MCF 10A (cell line): ENCODE data around the gene ACTL8. TPM values are rescaled to one million over a fixed set of nuclear protein-coding genes. Genes with fewer than 3 reads are reported as not detected.
A peak's percentile ranks its signal among the peaks of the same experiment; 100 is the strongest.

Source experiments
- BruUV-seq: library from RNA; stranded (reverse); fragments of 400-500 nt; replicated peaks from 2 replicates; lab custom pipeline; 2021; lab: Mats Ljungman, UMichigan
- CTCF ChIA-PET: fragments of 300-600 bp; sonication (Branson Sonifier 250); formaldehyde crosslinking; extraction: SDS; loops from one replicate; lab custom pipeline; 2021; ENCODE audit warnings: antibody characterized with exemption, inconsistent platforms; lab: Yijun Ruan, JAX
- POLR2A ChIA-PET: fragments of 300-600, 350-650 bp; sonication (Branson Sonifier 250); formaldehyde crosslinking; extraction: SDS; loops from one replicate; lab custom pipeline; 2020; ENCODE audit warnings: antibody characterized with exemption, inconsistent platforms; lab: Yijun Ruan, JAX
- DNase-seq: peaks from one replicate; pipeline ENCODE4 v3.0.0-alpha.2; 2018; ENCODE audit not compliant: unreplicated experiment
- H3K27ac Mint-ChIP-seq: one replicate; pipeline ENCODE4 v1.8.0; 2022; ENCODE audit warnings: mild to moderate bottlenecking, low read depth, mixed read lengths; ENCODE audit not compliant: unreplicated experiment
- H3K27me3 Mint-ChIP-seq: one replicate; pipeline ENCODE4 v1.8.0; 2022; ENCODE audit warnings: mixed read lengths; ENCODE audit not compliant: insufficient read depth, unreplicated experiment
- H3K36me3 Mint-ChIP-seq: one replicate; pipeline ENCODE4 v1.8.0; 2022; ENCODE audit warnings: mild to moderate bottlenecking, moderate library complexity, mixed read lengths; ENCODE audit not compliant: insufficient read depth, unreplicated experiment
- H3K4me1 Mint-ChIP-seq: one replicate; pipeline ENCODE4 v1.8.0; 2022; ENCODE audit warnings: mixed read lengths; ENCODE audit not compliant: insufficient read depth, unreplicated experiment
- H3K4me3 Mint-ChIP-seq: one replicate; pipeline ENCODE4 v1.8.0; 2022; ENCODE audit warnings: mild to moderate bottlenecking, moderate library complexity, mixed read lengths; ENCODE audit not compliant: unreplicated experiment
- H3K9me3 Mint-ChIP-seq: one replicate; pipeline ENCODE4 v1.8.0; 2022; ENCODE audit warnings: mixed read lengths; ENCODE audit not compliant: unreplicated experiment
- intact Hi-C: fragments of 100-400 bp; cut with micrococcal nuclease; formaldehyde crosslinking; loops from 2 replicates; pipeline ENCODE4 v1.14.1; 2022
- total RNA-seq: library from RNA; stranded (reverse); gene quantifications from 2 replicates; pipeline ENCODE4 v1.2.3, GENCODE V29; 2022
- TF ChIP-seq, protein P1 (sequence below): fragments of 200-600 bp; IDR thresholded peaks from one replicate; pipeline ENCODE4 v1.8.0; 2022; ENCODE audit warnings: antibody characterized with exemption, mild to moderate bottlenecking; ENCODE audit not compliant: unreplicated experiment

The ACTL8 gene
- total RNA-seq, 1 experiment from 2014 or later: 0.23 TPM

- CTCF ChIA-PET: interaction anchor here (0.7 kb wide), 1 partner anchor 472 kb away, joined by 5 read pairs; no protein-coding TSS in a partner anchor
- H3K9me3 Mint-ChIP-seq: no peaks in the 10 kb centered on the region
- H3K36me3 Mint-ChIP-seq: no peaks in the 10 kb centered on the region
- intact Hi-C loops: no loop called here
- no peak overlapping the region for H3K4me3 Mint-ChIP-seq
- TF ChIP-seq, protein P1, sequence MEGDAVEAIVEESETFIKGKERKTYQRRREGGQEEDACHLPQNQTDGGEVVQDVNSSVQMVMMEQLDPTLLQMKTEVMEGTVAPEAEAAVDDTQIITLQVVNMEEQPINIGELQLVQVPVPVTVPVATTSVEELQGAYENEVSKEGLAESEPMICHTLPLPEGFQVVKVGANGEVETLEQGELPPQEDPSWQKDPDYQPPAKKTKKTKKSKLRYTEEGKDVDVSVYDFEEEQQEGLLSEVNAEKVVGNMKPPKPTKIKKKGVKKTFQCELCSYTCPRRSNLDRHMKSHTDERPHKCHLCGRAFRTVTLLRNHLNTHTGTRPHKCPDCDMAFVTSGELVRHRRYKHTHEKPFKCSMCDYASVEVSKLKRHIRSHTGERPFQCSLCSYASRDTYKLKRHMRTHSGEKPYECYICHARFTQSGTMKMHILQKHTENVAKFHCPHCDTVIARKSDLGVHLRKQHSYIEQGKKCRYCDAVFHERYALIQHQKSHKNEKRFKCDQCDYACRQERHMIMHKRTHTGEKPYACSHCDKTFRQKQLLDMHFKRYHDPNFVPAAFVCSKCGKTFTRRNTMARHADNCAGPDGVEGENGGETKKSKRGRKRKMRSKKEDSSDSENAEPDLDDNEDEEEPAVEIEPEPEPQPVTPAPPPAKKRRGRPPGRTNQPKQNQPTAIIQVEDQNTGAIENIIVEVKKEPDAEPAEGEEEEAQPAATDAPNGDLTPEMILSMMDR: no peak
- peaks cover 20% of the 10 kb centered on the region for H3K4me1 Mint-ChIP-seq
- POLR2A ChIA-PET: no interaction called here
- no peaks in the 10 kb centered on the region for H3K27me3 Mint-ChIP-seq
- BruUV-seq: no TSS peak
- H3K27ac Mint-ChIP-seq: no peak overlapping the region
- no peak for DNase-seq
Measured at GRCh38 chr1:17764591-17764990, 9.5 kb downstream of the ACTL8 start.

GRCh38 chr1:17765444-17766411, 10.6 kb downstream of the ACTL8 start:
- CTCF ChIA-PET: interaction anchor here (0.7 kb wide), 1 partner anchor 816 kb away, joined by 3 read pairs; no protein-coding TSS in a partner anchor
- TF ChIP-seq, protein P1: no peak
- Mint-ChIP-seq H3K9me3 (no peaks in the 10 kb centered on the region), H3K4me3 (no peak overlapping the region), H3K4me1 (peaks cover 20% of the 10 kb centered on the region), H3K36me3 (no peaks in the 10 kb centered on the region), H3K27ac (no peak overlapping the region), H3K27me3 (no peaks in the 10 kb centered on the region)
- intact Hi-C loops: no loop called here
- POLR2A ChIA-PET: interaction anchor here (0.7 kb wide), 1 partner anchor 719 kb away, joined by 3 read pairs; no protein-coding TSS in a partner anchor
- DNase-seq: peak; percentile 59
- no TSS peak for BruUV-seq

DNA sequence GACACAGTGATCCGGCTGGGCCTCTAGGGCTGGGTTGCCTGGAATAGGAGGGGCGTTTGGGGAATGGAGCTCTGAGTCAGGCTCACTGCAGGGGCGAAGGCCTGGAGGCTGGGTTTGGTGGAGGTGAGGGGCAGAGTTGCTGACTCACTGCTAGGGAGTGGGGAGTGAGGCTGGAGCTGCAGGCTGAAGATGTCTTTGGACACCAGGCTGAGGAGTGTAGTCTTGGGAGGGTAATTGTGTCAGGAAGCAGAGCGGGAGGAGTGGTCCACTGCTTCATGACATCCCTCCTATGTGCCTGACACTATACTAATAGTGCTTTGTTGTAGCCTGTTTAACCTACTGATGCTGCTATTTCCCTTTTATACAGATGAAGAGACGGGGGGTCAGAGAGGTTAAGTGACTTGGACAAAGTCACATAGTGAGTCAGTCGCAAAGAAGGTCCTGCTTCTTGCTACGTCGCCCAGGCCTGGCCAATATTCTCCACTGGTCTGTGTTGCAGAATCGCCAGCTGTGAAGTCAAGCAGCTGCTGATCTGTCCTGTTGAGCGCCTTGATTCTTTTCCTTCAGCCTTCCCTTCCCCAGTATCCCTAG, 13.6 kb downstream of the ACTL8 start:
- BruUV-seq: no TSS peak
- Mint-ChIP-seq H3K27ac (peak overlapping the region; percentile 37), H3K9me3 (no peaks in the 10 kb centered on the region), H3K27me3 (no peaks in the 10 kb centered on the region), H3K4me3 (no peak overlapping the region), H3K36me3 (no peaks in the 10 kb centered on the region), H3K4me1 (peaks cover 20% of the 10 kb centered on the region)
- TF ChIP-seq, protein P1: no peak
- intact Hi-C loops: no loop called here
- DNase-seq: peak; percentile 68
- ChIA-PET POLR2A (no interaction called here), CTCF (no interaction called here)

- H3K9me3 Mint-ChIP-seq: no peaks in the 10 kb centered on the region
- POLR2A ChIA-PET: no interaction called here
Measured at GRCh38 chr1:17770983-17771382, 15.8 kb downstream of the ACTL8 start.

More at GRCh38 chr1:17770983-17771382, 15.8 kb downstream of the ACTL8 start:
- no peak for DNase-seq
- intact Hi-C loops: no loop called here
- Mint-ChIP-seq H3K4me1 (peaks cover 13% of the 10 kb centered on the region), H3K27ac (no peak overlapping the region), H3K36me3 (no peaks in the 10 kb centered on the region), H3K27me3 (no peaks in the 10 kb centered on the region), H3K4me3 (no peak overlapping the region)
- BruUV-seq: no TSS peak
- TF ChIP-seq, protein P1: no peak
- CTCF ChIA-PET: no interaction called here
